B cell (primary cell): ENCODE measurements around the gene PRPF19. TPM values are rescaled to one million over a fixed set of nuclear protein-coding genes. Genes with fewer than 3 reads are reported as not detected.

ENCODE experiments used
- ATAC-seq: fragments of 200-7000 bp; cut with Tn5 transposase; one replicate; pipeline ENCODE4 v1.10.0; 2021; ENCODE audit warnings: low read depth, mild to moderate bottlenecking, moderate number of reproducible peaks, moderate library complexity
- CTCF ChIA-PET: fragments of 350-600 bp; sonication (Branson Sonifier 250); formaldehyde crosslinking; loops from one replicate; lab custom pipeline; 2021; ENCODE audit warnings: antibody characterized with exemption, inconsistent platforms; lab: Charles Lee
- POLR2A ChIA-PET: fragments of 350-600 bp; sonication (Branson Sonifier 250); formaldehyde crosslinking; loops from one replicate; lab custom pipeline; 2021; ENCODE audit warnings: antibody characterized with exemption; lab: Charles Lee
- DNase-seq: peaks from one replicate; pipeline ENCODE4 v3.0.0; 2013
- H2AFZ ChIP-seq: 2 replicates; pipeline ENCODE4 v1.6.1; 2012; ENCODE audit warnings: mild to moderate bottlenecking, low read depth, low read length; ENCODE audit not compliant: insufficient read depth, poor library complexity, severe bottlenecking
- H3K27ac ChIP-seq, 2 donors: 1 replicate in 1 of 2; 2 replicates in 1 of 2; pipeline ENCODE4 v1.5.1; 2012 to 2013; ENCODE audit warnings: low read length in 2 of 2, mild to moderate bottlenecking in 2 of 2, moderate library complexity in 1 of 2
- H3K27me3 ChIP-seq, 4 experiments: fragments of 200-600 bp in 1 of 4; sonication (generic) in 1 of 4; replicated peaks in 1 of 4; 1 replicate in 2 of 4; 2 replicates in 2 of 4; pipeline versions ENCODE4 v1.6.1 to v1.7.0; 2013 to 2016; ENCODE audit warnings: low read length in 3 of 4, mild to moderate bottlenecking in 2 of 4, mixed read lengths in 1 of 4, moderate library complexity in 1 of 4; ENCODE audit not compliant: insufficient read depth in 4 of 4, control insufficient read depth in 3 of 4; ENCODE audit errors: control extremely low read depth in 1 of 4
- H3K36me3 ChIP-seq, 2 experiments: replicated peaks in 1 of 2; 1 replicate in 1 of 2; 2 replicates in 1 of 2; pipeline versions ENCODE4 v1.6.1 to v1.7.1; 2013; ENCODE audit warnings: low read length in 1 of 2; ENCODE audit not compliant: insufficient read depth in 2 of 2, control insufficient read depth in 1 of 2; ENCODE audit errors: control extremely low read depth in 1 of 2, extremely low read depth in 1 of 2
- H3K4me1 ChIP-seq, 2 donors: fragments of 200-600 bp in 1 of 2; sonication (generic) in 1 of 2; 1 replicate in 1 of 2; 2 replicates in 1 of 2; pipeline versions ENCODE4 v1.5.1 to v1.6.1; 2013 to 2017; ENCODE audit warnings: low read length in 2 of 2; ENCODE audit not compliant: control insufficient read depth in 2 of 2, insufficient read depth in 2 of 2
- H3K4me2 ChIP-seq: replicated peaks from 2 replicates; pipeline ENCODE3; 2012; ENCODE audit warnings: mild to moderate bottlenecking, low read depth, low read length; ENCODE audit not compliant: poor library complexity, severe bottlenecking
- H3K4me3 ChIP-seq, 5 experiments: fragments of 200-600 bp in 1 of 5; sonication (generic) in 1 of 5; 1 replicate in 3 of 5; 2 replicates in 2 of 5; pipeline versions ENCODE4 v1.5.1 to v1.7.0; 2011 to 2016; ENCODE audit warnings: low read length in 4 of 5, mild to moderate bottlenecking in 4 of 5, low read depth in 2 of 5, control low read depth in 1 of 5, moderate library complexity in 1 of 5; ENCODE audit not compliant: insufficient read depth in 1 of 5; ENCODE audit errors: control extremely low read depth in 1 of 5, extremely low read depth in 1 of 5
- H3K79me2 ChIP-seq: fragments of 200-600 bp; sonication (generic); one replicate; pipeline ENCODE4 v1.6.0; 2016; ENCODE audit warnings: low read length; ENCODE audit not compliant: control insufficient read depth, insufficient read depth
- H3K9ac ChIP-seq: fragments of 200-600 bp; sonication (generic); 2 replicates; pipeline ENCODE4 v1.6.1; 2017; ENCODE audit warnings: mild to moderate bottlenecking, low read length, moderate library complexity
- H3K9me3 ChIP-seq, 3 donors: one replicate each; pipeline versions ENCODE4 v1.6.1 to v1.7.1; 2013; ENCODE audit warnings: low read length in 2 of 3; ENCODE audit not compliant: control insufficient read depth in 2 of 3, insufficient read depth in 1 of 3; ENCODE audit errors: control extremely low read depth in 1 of 3
- H4K20me1 ChIP-seq: 2 replicates; pipeline ENCODE4 v1.6.0; 2012; ENCODE audit warnings: mild to moderate bottlenecking, low read length; ENCODE audit not compliant: insufficient read depth, control insufficient read depth, poor library complexity, severe bottlenecking
- H3K27ac Mint-ChIP-seq: one replicate; pipeline ENCODE4 v1.8.0; 2021; ENCODE audit warnings: mixed read lengths
- H3K27me3 Mint-ChIP-seq: one replicate; pipeline ENCODE4 v1.8.0; 2021; ENCODE audit warnings: mixed read lengths
- H3K4me1 Mint-ChIP-seq: one replicate; pipeline ENCODE4 v1.8.0; 2021; ENCODE audit warnings: mixed read lengths
- H3K4me3 Mint-ChIP-seq: one replicate; pipeline ENCODE4 v1.8.0; 2021; ENCODE audit warnings: mixed read lengths
- H3K9me3 Mint-ChIP-seq: one replicate; pipeline ENCODE4 v1.8.0; 2022; ENCODE audit warnings: mixed read lengths; ENCODE audit not compliant: insufficient read depth
- EZH2 ChIP-seq: IDR thresholded peaks from 2 replicates; pipeline ENCODE4 v1.6.1; 2012; ENCODE audit warnings: borderline replicate concordance, low read depth, mild to moderate bottlenecking, moderate library complexity, low read length; ENCODE audit not compliant: insufficient read depth, poor library complexity, severe bottlenecking
- WGBS: methylation state at CpG from one replicate; pipeline ENCODE4 v1.1.5; 2013; ENCODE audit warnings: missing lambda C conversion rate; ENCODE audit not compliant: insufficient coverage; 5-methylcytosine and 5-hydroxymethylcytosine counted together
- intact Hi-C: fragments of 100-400 bp; cut with micrococcal nuclease; formaldehyde crosslinking; loops from one replicate; pipeline ENCODE4 v1.10.0; 2022
- polyA plus RNA-seq: library from polyadenylated mRNA; depleted of rRNA; stranded (reverse); fragments of >200 nt; gene quantifications from 2 replicates; pipeline ENCODE4 v1.2.3, GENCODE V29; 2012
- total RNA-seq, 2 donors: library from RNA; stranded (reverse); fragments of 120-200 nt in 1 of 2; gene quantifications; 1 replicate in 1 of 2; 2 replicates in 1 of 2; pipeline versions ENCODE4 v1.2.3 to v1.2.4, GENCODE V29; 2013 to 2022
- TF ChIP-seq, protein P1 (sequence below): fragments of 200-600 bp; IDR thresholded peaks from one replicate; pipeline ENCODE4 v1.8.0; 2022; ENCODE audit warnings: antibody characterized with exemption, mild to moderate bottlenecking

PRPF19 gene
- total and polyA plus RNA-seq, 2 donors (not counting 1 experiment from before 2014, with no cell fraction given), result 41.8 to 89.9 TPM

DNA sequence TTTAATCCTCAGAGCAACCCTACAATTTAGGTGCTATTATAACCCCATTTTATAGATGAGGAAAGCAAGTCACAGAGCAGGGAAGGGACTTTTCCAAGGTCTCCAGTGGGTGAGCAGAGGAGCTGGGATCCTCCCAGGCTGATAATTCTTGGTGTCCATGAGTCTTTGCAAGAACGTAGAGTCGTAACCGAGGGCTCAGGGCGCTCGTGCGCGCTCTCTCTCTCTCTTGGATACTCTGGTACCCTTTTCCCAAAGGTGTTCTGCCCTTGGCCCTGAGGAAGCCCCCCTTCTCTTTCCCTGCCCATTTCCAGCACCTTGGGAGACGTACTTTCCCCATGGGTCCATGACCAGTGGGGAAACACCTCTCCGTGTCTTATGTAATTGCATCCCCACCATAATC, 44.2 kb downstream of the PRPF19 start:
- H3K4me1 ChIP-seq, result peaks cover 4 to 7% of the 10 kb centered on the region in 2 donors
- Mint-ChIP-seq H3K9me3 (no peaks in the 10 kb centered on the region), H3K4me1 (peaks cover 8% of the 10 kb centered on the region), H3K27me3 (no peaks in the 10 kb centered on the region), H3K4me3 (no peak overlapping the region), H3K27ac (no peak overlapping the region)
- no peak overlapping the region for H2AFZ ChIP-seq
- ATAC-seq, result no peak
- WGBS, result 98% methylated on average over 9 of the region's 9 CpGs
- no peaks in the 10 kb centered on the region for H4K20me1 ChIP-seq
- H3K9me3 ChIP-seq, result no peaks in the 10 kb centered on the region
- DNase-seq, result no peak
- ChIA-PET CTCF (interaction anchor here (0.6 kb wide), 1 partner anchor 560 kb away, joined by 4 read pairs; no protein-coding TSS in a partner anchor), POLR2A (no interaction called here)
- H3K4me3 ChIP-seq, result no peak overlapping the region
- TF ChIP-seq, protein P1, sequence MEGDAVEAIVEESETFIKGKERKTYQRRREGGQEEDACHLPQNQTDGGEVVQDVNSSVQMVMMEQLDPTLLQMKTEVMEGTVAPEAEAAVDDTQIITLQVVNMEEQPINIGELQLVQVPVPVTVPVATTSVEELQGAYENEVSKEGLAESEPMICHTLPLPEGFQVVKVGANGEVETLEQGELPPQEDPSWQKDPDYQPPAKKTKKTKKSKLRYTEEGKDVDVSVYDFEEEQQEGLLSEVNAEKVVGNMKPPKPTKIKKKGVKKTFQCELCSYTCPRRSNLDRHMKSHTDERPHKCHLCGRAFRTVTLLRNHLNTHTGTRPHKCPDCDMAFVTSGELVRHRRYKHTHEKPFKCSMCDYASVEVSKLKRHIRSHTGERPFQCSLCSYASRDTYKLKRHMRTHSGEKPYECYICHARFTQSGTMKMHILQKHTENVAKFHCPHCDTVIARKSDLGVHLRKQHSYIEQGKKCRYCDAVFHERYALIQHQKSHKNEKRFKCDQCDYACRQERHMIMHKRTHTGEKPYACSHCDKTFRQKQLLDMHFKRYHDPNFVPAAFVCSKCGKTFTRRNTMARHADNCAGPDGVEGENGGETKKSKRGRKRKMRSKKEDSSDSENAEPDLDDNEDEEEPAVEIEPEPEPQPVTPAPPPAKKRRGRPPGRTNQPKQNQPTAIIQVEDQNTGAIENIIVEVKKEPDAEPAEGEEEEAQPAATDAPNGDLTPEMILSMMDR, result no peak
- TF ChIP-seq EZH2, result no peak
- no peak overlapping the region for H3K4me2 ChIP-seq
- intact Hi-C loops, result no loop called here
- peaks cover 0 to 3% (median 0%) of the 10 kb centered on the region in 4 experiments for H3K27me3 ChIP-seq
- no peak overlapping the region for H3K27ac ChIP-seq
- no peak overlapping the region for H3K9ac ChIP-seq
- H3K79me2 ChIP-seq, result no peaks in the 10 kb centered on the region
- H3K36me3 ChIP-seq, result no peaks in the 10 kb centered on the region

DNA sequence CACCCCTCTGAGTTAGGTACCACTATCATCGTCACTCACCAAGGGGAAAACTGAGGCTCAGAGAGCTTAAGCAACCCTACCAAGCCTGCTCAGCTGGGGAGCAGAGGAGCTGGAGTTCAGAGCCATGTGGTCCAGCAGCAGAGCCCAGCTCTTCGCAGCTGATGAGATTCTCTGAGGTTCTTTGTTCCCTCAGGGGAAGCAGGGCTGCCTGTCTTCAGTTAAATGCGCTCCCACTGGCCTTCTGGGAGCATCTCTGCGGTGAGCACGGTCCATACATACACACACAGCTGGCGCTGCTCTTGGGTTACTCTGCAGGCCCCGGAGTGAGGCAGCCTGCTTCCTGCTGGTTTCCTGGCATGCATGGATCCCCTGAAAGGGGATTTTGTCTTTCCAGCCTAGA, 45.4 kb downstream of the PRPF19 start:
- intact Hi-C loops, result no loop called here
- no peak for TF ChIP-seq EZH2
- TF ChIP-seq, protein P1, result no peak
- H3K9me3 ChIP-seq, result no peaks in the 10 kb centered on the region
- Mint-ChIP-seq H3K4me1 (peaks cover 8% of the 10 kb centered on the region), H3K9me3 (no peaks in the 10 kb centered on the region), H3K27me3 (no peaks in the 10 kb centered on the region), H3K4me3 (no peak overlapping the region), H3K27ac (no peak overlapping the region)
- ChIA-PET CTCF (no interaction called here), POLR2A (interaction anchor here (0.6 kb wide), 1 partner anchor 39 kb away, joined by 3 read pairs; no protein-coding TSS in a partner anchor)
- no peak overlapping the region for H3K27ac ChIP-seq
- H3K9ac ChIP-seq, result no peak overlapping the region
- 5% methylated on average over 6 of the region's 7 CpGs for WGBS
- ATAC-seq, result no peak
- H3K27me3 ChIP-seq, result peaks cover 0 to 3% (median 0%) of the 10 kb centered on the region in 4 experiments
- peaks cover 4 to 7% of the 10 kb centered on the region in 2 donors for H3K4me1 ChIP-seq
- no peaks in the 10 kb centered on the region for H4K20me1 ChIP-seq
- no peak for DNase-seq
- no peak overlapping the region for H3K4me2 ChIP-seq
- no peaks in the 10 kb centered on the region for H3K36me3 ChIP-seq
- no peaks in the 10 kb centered on the region for H3K79me2 ChIP-seq
- H3K4me3 ChIP-seq, result no peak overlapping the region
- H2AFZ ChIP-seq, result no peak overlapping the region
